ENCODE measurements around the gene CASKIN1.

- TF ChIP-seq CTCF (IDR thresholded peaks at IDR 0.05) (peak in 1 of 3 experiments; percentile 34), POLR2A (IDR thresholded peaks at IDR 0.05) (no peak)
Measured at GRCh38 chr16:2194852-2195321, 1.5 kb downstream of the CASKIN1 start.

Measured in testis (tissue), 2 donors.